ENCODE data around the gene RNF114. TPM values are rescaled to one million over a fixed set of nuclear protein-coding genes. Genes with fewer than 3 reads are reported as not detected.
"Not testable (repeated sequence)": the region's sequence is repeated elsewhere in the genome, so short reads cannot be mapped to it uniquely, and the experiment has no call there.

RNF114 gene
- total RNA-seq, 1 donor from 2014 or later, result 62.7 TPM

DNA sequence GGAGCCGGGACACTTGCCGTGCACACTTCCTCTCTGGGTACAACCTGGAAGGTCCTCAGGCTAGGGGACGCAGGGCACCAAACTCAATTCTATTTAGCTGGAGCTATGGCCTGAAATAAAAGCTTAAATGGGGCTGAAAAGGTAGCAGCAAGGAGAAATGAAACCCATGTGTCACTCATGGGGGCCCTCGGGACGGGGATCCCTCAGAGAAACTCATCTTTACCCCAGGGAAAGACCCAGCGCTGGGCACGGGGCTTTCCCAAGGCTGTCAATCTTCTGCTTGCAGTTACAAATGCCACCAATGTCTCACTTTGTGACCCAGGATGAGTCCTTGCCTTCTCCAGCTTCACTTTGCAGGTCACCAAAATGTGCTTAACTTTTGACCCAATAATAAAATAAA, 63.1 kb downstream of the RNF114 start:
- Mint-ChIP-seq H3K27me3 (ENCODE audit: low read depth, unreplicated experiment) (no peaks in the 10 kb centered on the region), H3K27ac (ENCODE audit: unreplicated experiment) (no peak overlapping the region), H3K9me3 (ENCODE audit: unreplicated experiment) (no peaks in the 10 kb centered on the region)

DNA sequence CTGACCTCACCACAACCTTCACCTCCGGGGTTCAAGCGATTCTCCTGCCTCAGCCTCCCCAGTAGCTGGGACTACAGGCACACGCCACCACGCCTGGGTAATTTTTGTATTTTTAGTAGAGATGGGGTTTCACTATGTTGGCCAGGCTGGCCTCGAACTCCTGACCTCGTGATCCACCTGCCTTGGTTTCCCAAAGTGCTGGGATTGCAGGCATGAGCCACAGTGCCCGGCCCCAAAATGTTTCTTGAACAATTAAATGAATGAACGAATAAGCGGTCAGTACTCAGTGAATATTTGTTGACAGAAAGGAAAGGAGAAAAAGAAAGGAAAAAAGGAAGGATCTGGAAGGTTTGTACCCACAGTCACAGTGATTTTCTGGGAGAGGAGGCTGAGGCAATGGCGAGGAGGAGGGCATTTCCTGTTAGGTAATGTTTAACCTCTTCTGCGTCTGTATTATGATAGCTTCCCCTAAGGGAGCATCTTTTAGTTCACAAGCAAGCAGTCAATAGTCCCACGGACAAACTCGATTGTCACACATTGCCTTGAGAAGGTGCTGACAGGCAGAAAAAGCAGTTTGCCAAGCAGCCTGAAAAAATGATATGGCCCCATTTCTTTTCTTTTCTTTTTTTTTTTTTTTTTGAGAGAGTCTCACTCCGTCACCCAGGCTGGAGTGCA, 64.5 kb downstream of the RNF114 start:
- not testable (repeated sequence) for H2AFZ ChIP-seq (ENCODE audit: low read depth, low read length); H3K9me3 ChIP-seq (ENCODE audit: insufficient read depth, low read depth, low read length); H3K27ac ChIP-seq (ENCODE audit: low read depth, low read length); H3K27ac Mint-ChIP-seq (ENCODE audit: unreplicated experiment); H3K9me3 Mint-ChIP-seq (ENCODE audit: unreplicated experiment); H3K79me2 ChIP-seq (ENCODE audit: insufficient read depth, low read length); H3K36me3 Mint-ChIP-seq (ENCODE audit: low read depth, unreplicated experiment); H3K27me3 Mint-ChIP-seq (ENCODE audit: low read depth, unreplicated experiment); H3K4me1 ChIP-seq (ENCODE audit: insufficient read depth, low read length); H4K20me1 ChIP-seq (ENCODE audit: insufficient read depth, low read length); H3K4me2 ChIP-seq (ENCODE audit: low read length); H3K27me3 ChIP-seq (ENCODE audit: insufficient read depth, low read length); H3K36me3 ChIP-seq (ENCODE audit: insufficient read depth, low read length); H3K9ac ChIP-seq (ENCODE audit: low read length); H3K4me3 ChIP-seq (ENCODE audit: insufficient read depth, low read depth, low read length); DNase-seq (ENCODE audit: low read depth); H3K4me3 Mint-ChIP-seq (ENCODE audit: unreplicated experiment); FAIRE-seq
- peaks cover 12% of the 10 kb centered on the region for H3K4me1 Mint-ChIP-seq (ENCODE audit: low read depth, unreplicated experiment)

More for the DNA sequence above, 63.1 kb downstream of the RNF114 start:
- Histone ChIP-seq H3K4me3 (ENCODE audit: insufficient read depth, low read depth, low read length) (no peak overlapping the region), H3K36me3 (ENCODE audit: insufficient read depth, low read length) (no peaks in the 10 kb centered on the region), H3K79me2 (ENCODE audit: insufficient read depth, low read length) (no peaks in the 10 kb centered on the region), H3K4me2 (ENCODE audit: low read length) (no peak overlapping the region), H3K9ac (ENCODE audit: low read length) (no peak overlapping the region), H3K9me3 (ENCODE audit: insufficient read depth, low read depth, low read length) (no peaks in the 10 kb centered on the region), H4K20me1 (ENCODE audit: insufficient read depth, low read length) (no peaks in the 10 kb centered on the region), H3K4me1 (ENCODE audit: insufficient read depth, low read length) (peaks cover 3% of the 10 kb centered on the region), H2AFZ (ENCODE audit: low read depth, low read length) (no peak overlapping the region), H3K27ac (ENCODE audit: low read depth, low read length) (no peak overlapping the region), H3K27me3 (ENCODE audit: insufficient read depth, low read length) (no peaks in the 10 kb centered on the region)
- no peaks in the 10 kb centered on the region for H3K36me3 Mint-ChIP-seq (ENCODE audit: low read depth, unreplicated experiment)
- no peak for DNase-seq (ENCODE audit: low read depth)
- FAIRE-seq, result no peak
- no peak for TF ChIP-seq EZH2 (IDR thresholded peaks at IDR 0.05; ENCODE audit: insufficient read depth, low read length)
- TF ChIP-seq, protein P1, sequence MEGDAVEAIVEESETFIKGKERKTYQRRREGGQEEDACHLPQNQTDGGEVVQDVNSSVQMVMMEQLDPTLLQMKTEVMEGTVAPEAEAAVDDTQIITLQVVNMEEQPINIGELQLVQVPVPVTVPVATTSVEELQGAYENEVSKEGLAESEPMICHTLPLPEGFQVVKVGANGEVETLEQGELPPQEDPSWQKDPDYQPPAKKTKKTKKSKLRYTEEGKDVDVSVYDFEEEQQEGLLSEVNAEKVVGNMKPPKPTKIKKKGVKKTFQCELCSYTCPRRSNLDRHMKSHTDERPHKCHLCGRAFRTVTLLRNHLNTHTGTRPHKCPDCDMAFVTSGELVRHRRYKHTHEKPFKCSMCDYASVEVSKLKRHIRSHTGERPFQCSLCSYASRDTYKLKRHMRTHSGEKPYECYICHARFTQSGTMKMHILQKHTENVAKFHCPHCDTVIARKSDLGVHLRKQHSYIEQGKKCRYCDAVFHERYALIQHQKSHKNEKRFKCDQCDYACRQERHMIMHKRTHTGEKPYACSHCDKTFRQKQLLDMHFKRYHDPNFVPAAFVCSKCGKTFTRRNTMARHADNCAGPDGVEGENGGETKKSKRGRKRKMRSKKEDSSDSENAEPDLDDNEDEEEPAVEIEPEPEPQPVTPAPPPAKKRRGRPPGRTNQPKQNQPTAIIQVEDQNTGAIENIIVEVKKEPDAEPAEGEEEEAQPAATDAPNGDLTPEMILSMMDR (IDR thresholded peaks at IDR 0.05; ENCODE audit: insufficient read depth, low read depth, low read length), result no peak
- H3K4me1 Mint-ChIP-seq (ENCODE audit: low read depth, unreplicated experiment), result peaks cover 12% of the 10 kb centered on the region
- no peak overlapping the region for H3K4me3 Mint-ChIP-seq (ENCODE audit: unreplicated experiment)

DNA sequence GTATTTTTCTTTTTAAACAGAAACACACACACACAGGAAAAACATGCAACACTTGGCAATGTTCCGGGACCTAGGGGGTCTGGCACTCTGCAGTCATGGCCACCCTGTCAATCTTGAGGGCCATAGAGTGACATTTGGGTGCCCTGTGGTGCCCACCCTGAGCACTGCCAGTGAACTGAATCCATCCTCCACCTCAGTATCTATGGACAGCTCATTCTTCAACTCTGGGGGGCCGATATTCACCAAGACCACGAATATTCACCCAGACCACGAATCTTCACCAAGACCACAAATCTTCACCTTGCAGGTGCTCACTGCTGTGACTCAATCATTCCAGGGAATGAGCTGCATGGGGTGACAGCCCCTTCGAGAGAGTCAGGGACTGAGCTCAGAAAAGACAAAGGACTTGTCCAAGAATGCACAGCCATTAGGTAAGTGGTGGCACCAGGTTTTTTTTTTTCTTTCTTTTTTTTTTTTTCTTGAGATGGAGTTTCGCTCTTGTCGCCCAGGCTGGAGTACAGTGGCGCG, 65.7 kb downstream of the RNF114 start:
- TF ChIP-seq EZH2 (IDR thresholded peaks at IDR 0.05; ENCODE audit: insufficient read depth, low read length), result no peak
- TF ChIP-seq, protein P1 (IDR thresholded peaks at IDR 0.05; ENCODE audit: insufficient read depth, low read depth, low read length), result no peak
- H3K4me3 ChIP-seq (ENCODE audit: insufficient read depth, low read depth, low read length), result no peak overlapping the region
- Mint-ChIP-seq H3K36me3 (ENCODE audit: low read depth, unreplicated experiment) (no peaks in the 10 kb centered on the region), H3K27ac (ENCODE audit: unreplicated experiment) (no peak overlapping the region), H3K4me3 (ENCODE audit: unreplicated experiment) (no peak overlapping the region), H3K4me1 (ENCODE audit: low read depth, unreplicated experiment) (peaks cover 14% of the 10 kb centered on the region), H3K27me3 (ENCODE audit: low read depth, unreplicated experiment) (peaks cover 3% of the 10 kb centered on the region), H3K9me3 (ENCODE audit: unreplicated experiment) (no peaks in the 10 kb centered on the region)
- H3K9ac ChIP-seq (ENCODE audit: low read length), result no peak overlapping the region
- no peaks in the 10 kb centered on the region for H3K36me3 ChIP-seq (ENCODE audit: insufficient read depth, low read length)
- H2AFZ ChIP-seq (ENCODE audit: low read depth, low read length), result no peak overlapping the region
- no peaks in the 10 kb centered on the region for H4K20me1 ChIP-seq (ENCODE audit: insufficient read depth, low read length)
- H3K9me3 ChIP-seq (ENCODE audit: insufficient read depth, low read depth, low read length), result no peaks in the 10 kb centered on the region
- FAIRE-seq (no peak), DNase-seq (ENCODE audit: low read depth) (no peak)
- H3K79me2 ChIP-seq (ENCODE audit: insufficient read depth, low read length), result no peaks in the 10 kb centered on the region
- no peaks in the 10 kb centered on the region for H3K27me3 ChIP-seq (ENCODE audit: insufficient read depth, low read length)
- H3K27ac ChIP-seq (ENCODE audit: low read depth, low read length), result no peak overlapping the region
- peaks cover 3% of the 10 kb centered on the region for H3K4me1 ChIP-seq (ENCODE audit: insufficient read depth, low read length)
- no peak overlapping the region for H3K4me2 ChIP-seq (ENCODE audit: low read length)
